GM19193 (cell line): Measurements from ENCODE around the gene TEFM.
A peak's percentile ranks its signal among the peaks of the same experiment; 100 is the strongest.

Experiments used
- POLR2A ChIP-seq: IDR thresholded peaks from 4 replicates; pipeline ENCODE4 v1.6.1; 2011; ENCODE audit not compliant: insufficient read depth, insufficient read length; ENCODE audit errors: extremely low read depth

The TEFM gene

GRCh38 chr17:30906101-30906911 lies at the start of gene TEFM:
TEFM (minus strand) TSS chr17:30906238; CDS start chr17:30906198, 40 bp downstream.
- TF ChIP-seq POLR2A = peak; percentile 91

- TF ChIP-seq POLR2A = no peak
These were observed 48.2 kb upstream of the TEFM start for GRCh38 chr17:30954046-30954830.

- no peak for TF ChIP-seq POLR2A
These were observed 46.8 kb upstream of the TEFM start for GRCh38 chr17:30952638-30953393.

- no peak for TF ChIP-seq POLR2A
These were observed 44.8 kb upstream of the TEFM start for GRCh38 chr17:30950669-30951399.

GRCh38 chr17:30950189-30950588 lies 44.2 kb upstream of the TEFM start:
- no peak for TF ChIP-seq POLR2A

- TF ChIP-seq POLR2A = no peak
These were observed 41.8 kb upstream of the TEFM start for GRCh38 chr17:30947796-30948195.

GRCh38 chr17:30942308-30943079 lies 36.5 kb upstream of the TEFM start:
- TF ChIP-seq POLR2A = no peak

GRCh38 chr17:30939051-30939689 lies 33.1 kb upstream of the TEFM start:
- no peak for TF ChIP-seq POLR2A

- TF ChIP-seq POLR2A = no peak
These were observed 27.9 kb upstream of the TEFM start for GRCh38 chr17:30933966-30934365.

GRCh38 chr17:30930495-30930894 lies 24.5 kb upstream of the TEFM start:
- no peak for TF ChIP-seq POLR2A

GRCh38 chr17:30929081-30929633 lies 23.1 kb upstream of the TEFM start:
- no peak for TF ChIP-seq POLR2A

GRCh38 chr17:30928584-30928983 lies 22.5 kb upstream of the TEFM start:
- no peak for TF ChIP-seq POLR2A

- no peak for TF ChIP-seq POLR2A
These were observed 21.7 kb upstream of the TEFM start for GRCh38 chr17:30927756-30928155.
